GM18505 (cell line): ENCODE measurements around the gene PDZRN3.

Experiments
- ATAC-seq: cut with Tn5 transposase; IDR thresholded peaks from one replicate; pipeline ENCODE4 v1.9.1; 2021; ENCODE audit not compliant: unreplicated experiment
- POLR2A ChIP-seq: IDR thresholded peaks from 4 replicates; pipeline ENCODE4 v1.6.1; 2011; ENCODE audit warnings: borderline replicate concordance; ENCODE audit not compliant: insufficient read depth, insufficient read length; ENCODE audit errors: extremely low read depth

PDZRN3 gene

GRCh38 chr3:73423116-73423515 is 201.6 kb downstream of the PDZRN3 start:
- no peak for ATAC-seq
- no peak for TF ChIP-seq POLR2A

DNA sequence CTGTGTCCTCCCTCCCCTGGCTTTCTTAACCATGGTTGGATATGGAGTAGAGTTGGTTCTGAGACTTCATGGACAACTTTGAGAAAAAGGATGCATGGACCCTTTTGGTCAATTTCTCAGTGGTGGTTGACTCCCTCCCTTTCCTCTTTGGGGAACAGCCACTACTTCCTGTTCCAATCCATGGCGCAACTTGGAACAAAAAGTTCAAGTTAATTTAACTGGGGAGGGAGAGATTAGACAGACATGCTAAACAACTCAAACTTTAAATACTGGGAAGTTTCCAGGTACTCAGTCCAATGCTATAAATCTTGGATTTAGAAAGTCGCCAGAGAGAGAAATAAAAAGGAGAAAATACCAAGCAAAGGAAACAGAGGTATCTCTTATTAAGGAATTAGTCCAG is 202.2 kb downstream of the PDZRN3 start:
- no peak for ATAC-seq

DNA sequence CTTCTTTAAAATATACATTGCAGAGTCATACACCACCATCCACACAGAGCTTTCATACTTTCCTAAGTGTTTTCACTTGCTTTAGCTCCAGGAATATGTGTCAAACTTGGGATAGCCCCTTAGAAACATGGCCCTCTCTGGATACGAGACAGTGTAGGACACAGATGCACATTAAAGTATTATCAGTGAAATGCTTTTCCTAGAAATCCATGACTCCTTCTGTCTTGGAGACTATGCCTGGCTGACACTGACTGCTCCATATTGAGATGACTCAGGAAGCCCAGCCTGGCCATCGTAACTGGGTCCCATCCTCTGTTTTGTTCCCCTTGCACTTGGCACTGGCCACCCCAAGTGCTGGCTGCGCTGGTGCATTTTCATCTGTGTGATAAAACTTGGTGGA is 204.8 kb downstream of the PDZRN3 start:
- ATAC-seq: no peak
- no peak for TF ChIP-seq POLR2A

More for the DNA sequence above, 202.2 kb downstream of the PDZRN3 start:
- no peak for TF ChIP-seq POLR2A

DNA sequence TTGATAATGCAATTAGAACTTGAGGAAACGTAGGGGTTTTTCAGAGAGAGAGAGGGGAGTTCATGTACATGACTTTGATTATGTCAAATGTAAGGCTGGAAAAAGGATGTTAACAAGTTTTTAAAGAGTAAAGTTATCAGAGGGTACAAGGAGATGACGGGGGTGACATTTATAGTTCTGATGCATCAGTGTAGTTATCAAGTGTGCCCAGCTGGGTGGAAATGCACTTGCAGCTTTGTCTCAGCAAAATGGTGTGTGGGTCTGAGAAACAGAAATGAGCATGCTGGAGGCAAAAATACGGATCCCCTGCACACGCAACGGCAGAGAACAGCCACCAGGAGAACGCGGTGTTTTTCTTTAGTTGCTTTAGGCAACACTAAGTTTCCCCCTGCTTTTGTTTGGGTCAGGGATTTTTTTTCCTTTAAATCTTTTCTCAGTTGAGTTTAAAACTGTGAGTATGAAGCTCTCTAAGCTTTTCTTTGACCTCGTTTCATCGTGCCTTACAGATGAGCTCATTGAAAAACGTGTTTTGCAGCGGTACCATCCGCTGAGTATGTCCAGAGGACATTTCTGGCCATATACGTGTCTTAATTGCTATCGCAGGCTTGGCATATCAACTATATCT is 205.4 kb downstream of the PDZRN3 start:
- TF ChIP-seq POLR2A: no peak
- no peak for ATAC-seq

DNA sequence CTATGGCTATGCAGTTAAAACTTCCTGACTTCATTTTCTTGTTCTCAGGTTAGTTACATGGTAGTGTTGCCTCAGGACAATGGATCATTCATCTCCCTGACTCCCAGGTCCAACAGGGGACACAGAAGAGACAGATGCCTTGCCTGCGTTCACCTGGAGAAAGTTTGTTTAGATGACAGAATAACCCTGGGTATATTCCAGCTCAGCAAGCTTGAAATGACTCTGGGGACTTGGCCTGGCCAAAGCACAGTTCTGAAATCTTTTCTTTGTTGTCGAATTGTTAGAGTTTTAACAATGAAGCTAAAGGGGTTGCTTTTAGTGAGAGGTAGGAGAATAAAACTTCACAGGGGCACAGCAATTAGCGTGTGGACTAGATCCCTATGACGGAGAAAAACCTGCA is 206.1 kb downstream of the PDZRN3 start:
- no peak for TF ChIP-seq POLR2A
- no peak for ATAC-seq

DNA sequence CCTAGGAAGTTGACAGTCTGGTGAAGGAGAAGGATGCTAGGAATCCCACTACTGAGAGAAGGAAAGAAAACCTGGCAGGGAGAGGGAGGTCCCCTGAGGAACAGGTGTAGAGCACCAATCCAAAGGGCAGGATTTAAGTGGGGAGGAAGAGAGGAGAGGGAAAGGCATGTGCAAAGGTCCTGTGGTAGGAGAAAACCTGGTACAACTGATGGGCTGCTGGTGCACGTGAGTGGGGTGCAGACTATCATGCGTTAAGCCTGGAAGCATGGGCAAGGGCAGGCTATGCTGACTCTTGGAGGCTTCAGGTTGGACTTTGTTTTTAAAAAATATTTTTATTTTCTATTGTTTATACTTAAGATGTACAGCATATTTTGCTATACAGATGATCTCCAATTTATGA is 209.6 kb downstream of the PDZRN3 start:
- TF ChIP-seq POLR2A: no peak
- ATAC-seq: no peak

- ATAC-seq: no peak
These were observed 211.1 kb downstream of the PDZRN3 start for GRCh38 chr3:73413619-73414018.

DNA sequence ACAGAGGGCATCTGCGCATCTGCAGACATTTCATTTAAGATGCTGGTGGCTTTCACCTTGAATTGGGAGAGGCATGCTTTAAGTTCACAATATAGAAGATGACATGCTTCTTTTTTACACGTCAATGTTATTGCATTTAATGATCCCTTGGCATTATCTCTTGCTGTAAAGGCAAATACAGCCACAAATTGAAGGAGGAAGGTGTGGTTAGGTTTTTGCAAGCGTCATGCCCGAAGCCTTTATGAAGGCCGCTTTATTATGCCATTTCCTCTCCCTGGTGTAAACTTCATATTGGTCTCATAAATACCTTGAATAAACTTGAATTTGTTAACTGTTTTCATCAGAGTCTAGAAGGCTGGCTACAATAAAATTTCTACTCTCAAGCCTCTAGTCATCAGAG is 212.7 kb downstream of the PDZRN3 start:
- no peak for TF ChIP-seq POLR2A
- no peak for ATAC-seq

More at GRCh38 chr3:73413619-73414018, 211.1 kb downstream of the PDZRN3 start:
- TF ChIP-seq POLR2A: no peak

DNA sequence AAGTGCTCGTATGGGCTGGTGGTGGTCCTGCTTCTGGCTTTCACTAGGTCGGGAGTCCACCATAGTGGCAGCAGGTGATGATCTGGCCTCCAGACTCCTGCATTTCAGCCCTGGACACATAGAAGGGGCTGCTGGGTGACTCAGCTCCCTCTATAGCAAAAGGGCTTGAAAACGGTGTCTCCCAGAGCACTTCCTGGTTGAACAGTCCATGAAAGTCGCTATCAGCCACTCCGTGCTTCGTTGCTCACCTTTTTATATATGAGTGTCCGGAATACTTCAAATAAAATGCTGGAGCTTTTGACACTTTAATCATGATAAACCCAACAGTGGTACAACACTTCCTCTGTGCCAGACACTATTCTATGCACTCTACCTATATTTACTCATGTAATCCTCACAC is 213.2 kb downstream of the PDZRN3 start:
- no peak for ATAC-seq
- no peak for TF ChIP-seq POLR2A

DNA sequence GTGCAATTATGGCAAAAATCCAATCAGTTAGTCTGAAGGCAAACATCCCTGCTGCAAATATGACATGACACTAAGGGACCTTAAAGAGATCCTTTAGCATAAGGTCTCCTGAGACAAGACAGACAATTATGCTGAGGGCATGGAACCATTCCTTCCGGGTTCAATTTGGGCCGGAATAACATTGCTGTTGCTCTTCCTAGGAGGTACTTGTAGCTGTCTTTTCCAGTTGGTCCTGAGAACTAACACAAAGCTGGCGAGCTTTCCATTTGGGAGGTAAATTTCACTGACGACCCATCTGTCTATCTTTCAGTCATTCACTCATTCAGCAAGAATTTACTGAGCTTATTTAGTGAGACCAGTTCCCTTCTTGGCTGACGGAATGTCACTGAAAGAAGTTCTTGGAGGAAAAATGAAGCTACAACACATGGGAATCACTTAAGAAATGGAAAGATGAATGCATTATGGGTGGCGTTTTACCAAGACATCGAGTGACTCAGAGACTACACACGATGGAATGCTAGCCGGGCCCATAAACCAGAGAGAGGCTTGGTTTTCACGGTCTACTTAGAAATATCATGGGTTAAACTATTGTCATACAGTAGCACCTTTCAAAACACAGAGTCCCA is 215.5 kb downstream of the PDZRN3 start:
- no peak for TF ChIP-seq POLR2A
- ATAC-seq: no peak

DNA sequence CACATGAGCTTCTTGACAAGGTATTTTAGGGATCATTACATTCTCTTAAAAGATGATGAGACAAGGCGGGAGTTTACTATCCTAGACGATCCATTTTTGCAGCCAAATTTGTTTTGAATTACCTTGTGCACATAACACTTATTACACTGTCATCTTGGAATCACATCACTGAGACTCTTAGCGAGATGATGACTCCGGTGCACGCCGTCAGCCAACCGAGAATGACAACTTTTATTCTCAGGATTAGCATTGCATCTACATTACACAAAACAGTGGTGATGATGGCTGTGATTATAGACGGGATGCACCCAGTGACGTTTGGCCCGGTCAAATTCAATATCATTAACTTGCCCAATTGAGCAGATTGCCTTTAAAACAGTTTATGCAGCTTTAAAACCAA is 216.1 kb downstream of the PDZRN3 start:
- no peak for ATAC-seq
- TF ChIP-seq POLR2A: no peak

GRCh38 chr3:73407577-73407976 is 217.2 kb downstream of the PDZRN3 start:
- TF ChIP-seq POLR2A: no peak
- no peak for ATAC-seq

GRCh38 chr3:73405853-73406252 is 218.9 kb downstream of the PDZRN3 start:
- no peak for TF ChIP-seq POLR2A
- no peak for ATAC-seq

GRCh38 chr3:73405000-73405399 is 219.7 kb downstream of the PDZRN3 start:
- ATAC-seq: no peak

More at GRCh38 chr3:73405000-73405399, 219.7 kb downstream of the PDZRN3 start:
- no peak for TF ChIP-seq POLR2A
